Measurements from ENCODE around the gene TSPAN32.

Gene TSPAN32

GRCh38 chr11:2367266-2368160 lies 65.7 kb downstream of the TSPAN32 start:
- no peak for DNase-seq
